ENCODE measurements around the gene MEX3D.

The MEX3D gene

DNA sequence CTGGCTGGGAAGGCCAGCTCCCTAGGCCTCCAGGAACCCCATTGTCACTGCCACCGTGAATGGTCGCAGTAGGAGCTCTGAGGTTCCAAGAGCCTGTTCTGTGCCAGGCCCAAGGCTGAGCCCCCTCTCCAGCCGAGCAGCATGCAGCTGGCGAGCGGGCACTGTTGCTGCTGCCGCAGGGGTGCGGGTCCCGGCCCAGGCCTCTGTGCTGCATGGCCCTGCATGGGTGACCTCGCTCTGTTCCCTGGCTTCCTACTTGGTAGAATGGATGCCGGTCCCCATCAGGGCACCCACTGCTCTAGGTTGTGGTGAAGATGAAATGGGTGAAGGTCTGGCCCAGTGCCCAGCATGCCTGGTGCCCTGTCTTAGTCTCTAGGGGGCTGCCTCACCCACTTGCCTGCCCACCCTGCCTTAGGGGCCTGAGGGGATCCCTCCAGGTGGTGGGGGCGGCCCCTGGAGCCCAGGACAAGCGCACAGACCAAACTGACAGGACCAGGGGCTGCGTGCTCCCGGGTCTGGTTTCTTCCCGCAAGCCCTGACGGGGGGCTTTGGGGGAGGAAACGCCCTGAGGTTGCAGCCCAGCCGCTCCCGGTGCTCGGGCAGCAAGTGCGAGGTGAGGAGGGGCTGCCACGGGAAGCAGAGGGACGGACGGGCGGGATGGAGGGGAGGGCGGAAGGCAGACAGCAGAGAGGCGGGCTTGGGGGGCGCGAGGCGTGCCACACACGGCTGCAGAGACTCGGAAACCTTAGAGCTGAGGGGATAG, 45.9 kb upstream of the MEX3D start:
- TF ChIP-seq, protein P1, sequence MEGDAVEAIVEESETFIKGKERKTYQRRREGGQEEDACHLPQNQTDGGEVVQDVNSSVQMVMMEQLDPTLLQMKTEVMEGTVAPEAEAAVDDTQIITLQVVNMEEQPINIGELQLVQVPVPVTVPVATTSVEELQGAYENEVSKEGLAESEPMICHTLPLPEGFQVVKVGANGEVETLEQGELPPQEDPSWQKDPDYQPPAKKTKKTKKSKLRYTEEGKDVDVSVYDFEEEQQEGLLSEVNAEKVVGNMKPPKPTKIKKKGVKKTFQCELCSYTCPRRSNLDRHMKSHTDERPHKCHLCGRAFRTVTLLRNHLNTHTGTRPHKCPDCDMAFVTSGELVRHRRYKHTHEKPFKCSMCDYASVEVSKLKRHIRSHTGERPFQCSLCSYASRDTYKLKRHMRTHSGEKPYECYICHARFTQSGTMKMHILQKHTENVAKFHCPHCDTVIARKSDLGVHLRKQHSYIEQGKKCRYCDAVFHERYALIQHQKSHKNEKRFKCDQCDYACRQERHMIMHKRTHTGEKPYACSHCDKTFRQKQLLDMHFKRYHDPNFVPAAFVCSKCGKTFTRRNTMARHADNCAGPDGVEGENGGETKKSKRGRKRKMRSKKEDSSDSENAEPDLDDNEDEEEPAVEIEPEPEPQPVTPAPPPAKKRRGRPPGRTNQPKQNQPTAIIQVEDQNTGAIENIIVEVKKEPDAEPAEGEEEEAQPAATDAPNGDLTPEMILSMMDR (IDR thresholded peaks at IDR 0.05; ENCODE audit: poor library complexity, severe bottlenecking) = no peak
- Histone ChIP-seq H3K4me1 (ENCODE audit: insufficient read depth, poor library complexity, severe bottlenecking) (no peaks in the 10 kb centered on the region), H3K4me3 (ENCODE audit: severe bottlenecking) (no peak overlapping the region), H3K36me3 (ENCODE audit: low read depth) (peaks cover 37% of the 10 kb centered on the region), H3K27me3 (ENCODE audit: insufficient read depth, poor library complexity, severe bottlenecking) (no peaks in the 10 kb centered on the region), H3K27ac (ENCODE audit: poor library complexity, severe bottlenecking) (no peak overlapping the region), H3K9me3 (ENCODE audit: severe bottlenecking) (no peaks in the 10 kb centered on the region)
- no peak for DNase-seq (ENCODE audit: low spot score)
- ATAC-seq (ENCODE audit: low read depth) = no peak

DNA sequence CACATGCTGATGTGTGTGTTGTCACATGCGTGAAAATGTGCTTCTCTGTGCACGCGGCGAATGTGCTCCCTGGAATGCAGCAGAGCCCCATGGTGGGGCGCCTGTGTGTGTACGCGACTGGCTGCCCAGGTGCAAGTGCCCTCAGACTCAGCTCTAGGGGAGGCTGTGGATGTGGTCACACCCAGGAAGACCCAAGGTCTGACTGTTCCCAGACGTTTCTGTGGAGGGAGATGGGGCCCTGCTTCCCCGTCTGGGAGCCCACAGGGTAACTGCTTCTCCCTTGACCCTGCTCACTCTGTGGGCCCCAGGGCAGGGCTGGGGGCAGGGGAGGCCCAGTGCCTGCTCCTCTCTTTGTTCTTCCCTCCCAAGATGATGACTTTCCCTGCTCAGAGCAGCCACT, 45.0 kb upstream of the MEX3D start:
- DNase-seq (ENCODE audit: low spot score) (no peak), ATAC-seq (ENCODE audit: low read depth) (no peak)
- TF ChIP-seq, protein P1 (IDR thresholded peaks at IDR 0.05; ENCODE audit: poor library complexity, severe bottlenecking) = no peak
- Histone ChIP-seq H3K4me3 (ENCODE audit: severe bottlenecking) (no peak overlapping the region), H3K36me3 (ENCODE audit: low read depth) (peaks cover 31% of the 10 kb centered on the region), H3K27ac (ENCODE audit: poor library complexity, severe bottlenecking) (no peak overlapping the region), H3K27me3 (ENCODE audit: insufficient read depth, poor library complexity, severe bottlenecking) (no peaks in the 10 kb centered on the region), H3K4me1 (ENCODE audit: insufficient read depth, poor library complexity, severe bottlenecking) (no peaks in the 10 kb centered on the region), H3K9me3 (ENCODE audit: severe bottlenecking) (no peaks in the 10 kb centered on the region)

DNA sequence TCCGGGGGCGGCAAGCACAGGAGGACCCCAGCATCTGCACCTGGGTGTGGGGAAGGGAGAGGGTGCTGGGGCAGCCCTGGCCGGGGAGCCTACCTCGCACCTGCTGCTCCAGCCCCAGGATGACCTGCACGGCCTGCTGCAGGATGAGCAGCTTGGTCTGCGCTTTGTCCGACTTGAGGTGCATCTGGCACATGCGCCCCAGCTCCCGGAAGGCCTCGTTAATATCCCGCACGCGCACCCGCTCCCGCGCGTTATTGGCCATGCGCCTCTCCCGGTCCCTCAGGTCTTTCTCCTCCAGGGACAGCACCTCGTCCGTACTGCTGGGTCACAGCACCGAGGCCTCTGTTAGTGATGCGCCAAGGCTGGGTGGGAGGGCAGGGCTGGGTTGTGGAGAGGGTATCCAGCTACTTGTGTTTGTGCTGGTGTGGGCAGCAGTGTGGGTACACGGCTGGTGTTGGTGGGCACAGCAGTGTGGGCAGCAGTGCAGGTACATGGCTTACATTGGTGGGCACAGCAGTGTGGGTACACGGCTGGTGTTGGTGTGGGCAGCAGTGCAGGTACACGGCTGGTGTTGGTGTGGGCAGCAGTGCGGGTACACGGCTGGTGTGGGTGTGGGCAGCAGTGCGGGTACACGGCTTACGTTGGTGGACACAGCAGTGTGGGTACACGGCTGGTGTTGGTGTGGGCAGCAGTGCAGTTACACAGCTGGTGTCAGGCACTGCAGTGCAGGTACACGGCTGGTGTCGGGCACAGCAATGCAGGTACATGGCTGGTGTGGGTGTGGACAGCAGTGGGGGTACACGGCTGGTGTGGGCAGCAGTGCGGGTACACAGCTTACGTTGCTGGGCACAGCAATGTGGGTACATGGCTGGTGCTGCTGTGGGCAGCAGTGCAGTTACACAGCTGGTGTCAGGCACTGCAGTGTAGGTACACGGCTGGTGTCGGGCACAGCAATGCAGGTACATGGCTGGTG, 44.3 kb upstream of the MEX3D start:
- H3K4me1 ChIP-seq (ENCODE audit: insufficient read depth, poor library complexity, severe bottlenecking) = no peaks in the 10 kb centered on the region

DNA sequence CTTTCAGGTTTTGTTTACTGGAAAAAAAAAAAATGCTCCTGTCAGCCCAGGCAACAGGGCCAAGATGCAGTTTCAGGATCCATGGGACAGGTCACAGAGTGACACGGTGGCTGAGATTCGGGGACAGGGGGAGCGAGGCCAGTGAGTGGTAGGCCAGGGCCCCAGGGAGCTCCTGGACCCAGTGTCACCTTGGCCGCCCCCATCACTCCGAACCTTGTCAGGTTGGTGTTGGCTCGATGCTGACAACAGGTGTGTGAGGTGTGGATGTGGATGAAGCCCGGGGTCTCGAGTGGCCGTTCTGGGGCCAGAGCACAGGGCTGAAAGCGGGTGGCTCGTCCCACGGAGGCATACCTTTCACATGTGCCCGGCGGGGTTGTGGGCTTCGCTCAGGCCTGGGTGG, 43.2 kb upstream of the MEX3D start:
- Histone ChIP-seq H3K4me1 (ENCODE audit: insufficient read depth, poor library complexity, severe bottlenecking) (no peaks in the 10 kb centered on the region), H3K27me3 (ENCODE audit: insufficient read depth, poor library complexity, severe bottlenecking) (no peaks in the 10 kb centered on the region), H3K4me3 (ENCODE audit: severe bottlenecking) (no peak overlapping the region), H3K9me3 (ENCODE audit: severe bottlenecking) (no peaks in the 10 kb centered on the region), H3K36me3 (ENCODE audit: low read depth) (peaks cover 22% of the 10 kb centered on the region), H3K27ac (ENCODE audit: poor library complexity, severe bottlenecking) (no peak overlapping the region)
- DNase-seq (ENCODE audit: low spot score) (no peak), ATAC-seq (ENCODE audit: low read depth) (no peak)
- TF ChIP-seq, protein P1 (IDR thresholded peaks at IDR 0.05; ENCODE audit: poor library complexity, severe bottlenecking) = no peak

More for the DNA sequence above, 44.3 kb upstream of the MEX3D start:
- no peaks in the 10 kb centered on the region for H3K9me3 ChIP-seq (ENCODE audit: severe bottlenecking)
- peaks cover 31% of the 10 kb centered on the region for H3K36me3 ChIP-seq (ENCODE audit: low read depth)
- H3K27me3 ChIP-seq (ENCODE audit: insufficient read depth, poor library complexity, severe bottlenecking) = no peaks in the 10 kb centered on the region
- TF ChIP-seq, protein P1 (IDR thresholded peaks at IDR 0.05; ENCODE audit: poor library complexity, severe bottlenecking) = no peak
- no peak overlapping the region for H3K27ac ChIP-seq (ENCODE audit: poor library complexity, severe bottlenecking)
- ATAC-seq (ENCODE audit: low read depth) = no peak
- no peak overlapping the region for H3K4me3 ChIP-seq (ENCODE audit: severe bottlenecking)
- no peak for DNase-seq (ENCODE audit: low spot score)
